Measurements from ENCODE around the gene FSTL5.

- no peak for TF ChIP-seq CTCF (conservative IDR thresholded peaks at IDR 0.05)
- no peak for TF ChIP-seq EZH2 (IDR thresholded peaks at IDR 0.05; ENCODE audit: low read depth)
Measured at GRCh38 chr4:162140051-162140683, 23.6 kb downstream of the FSTL5 start.
